Endothelial cell of umbilical vein (primary cell): ENCODE measurements around the gene TMPRSS15. TPM values are rescaled to one million over a fixed set of nuclear protein-coding genes. Genes with fewer than 3 reads are reported as not detected.

Experiments used
- BruUV-seq: library from RNA; stranded (reverse); fragments of 400-500 nt; replicated peaks from 2 replicates; lab custom pipeline; 2021; lab: Mats Ljungman, UMichigan
- CTCF ChIA-PET: fragments of 300-600, 350-600 bp; sonication (Branson Sonifier 250); formaldehyde crosslinking; loops from one replicate; lab custom pipeline; 2021; ENCODE audit warnings: antibody characterized with exemption, inconsistent platforms; lab: Charles Lee
- POLR2A ChIA-PET: fragments of 300-600, 350-600 bp; sonication (Branson Sonifier 250); formaldehyde crosslinking; loops from one replicate; lab custom pipeline; 2021; ENCODE audit warnings: antibody characterized with exemption, inconsistent platforms; lab: Charles Lee
- DNase-seq: peaks from one replicate; pipeline ENCODE4 v3.0.0-alpha.2; 2011; ENCODE audit warnings: low read depth, low spot score
- FAIRE-seq: peaks from 2 replicates; lab custom pipeline; 2011; peaks lifted over from hg19 to GRCh38; lab: Jason Lieb, UNC
- H2AFZ ChIP-seq: 2 replicates; pipeline ENCODE4 v1.6.0; 2012; ENCODE audit warnings: low read depth, low read length, control low read depth, inconsistent platforms
- H3K27ac ChIP-seq: 2 replicates; pipeline ENCODE4 v1.5.1; 2011; ENCODE audit warnings: low read depth, mild to moderate bottlenecking, control low read depth, low read length, moderate library complexity; ENCODE audit not compliant: insufficient read depth
- H3K27me3 ChIP-seq, 2 experiments: 2 replicates each; pipeline versions ENCODE4 v1.6.0 to v1.6.1; 2011; ENCODE audit warnings: low read length in 2 of 2, mixed read lengths in 1 of 2; ENCODE audit not compliant: control insufficient read depth in 2 of 2, insufficient read depth in 2 of 2
- H3K36me3 ChIP-seq, 2 experiments: 2 replicates in 1 of 2; 3 replicates in 1 of 2; pipeline ENCODE4 v1.5.1; 2011; ENCODE audit warnings: low read length in 2 of 2, mild to moderate bottlenecking in 1 of 2, moderate library complexity in 1 of 2; ENCODE audit not compliant: control insufficient read depth in 2 of 2, insufficient read depth in 2 of 2; ENCODE audit errors: extremely low read depth in 1 of 2
- H3K4me1 ChIP-seq: 3 replicates; pipeline ENCODE4 v1.5.1; 2011; ENCODE audit warnings: mild to moderate bottlenecking, low read length; ENCODE audit not compliant: control insufficient read depth, insufficient read depth; ENCODE audit errors: extremely low read depth
- H3K4me2 ChIP-seq: 2 replicates; pipeline ENCODE4 v1.6.1; 2011; ENCODE audit warnings: low read length, control low read depth, mixed read lengths; ENCODE audit not compliant: insufficient read depth
- H3K4me3 ChIP-seq, 3 experiments: fragments of 200-600 bp in 1 of 3; sonication (generic), shearing (Covaris generic) in 1 of 3; replicated peaks in 1 of 3; 2 replicates each; pipeline ENCODE4 v1.5.1; 2011 to 2016; ENCODE audit warnings: control low read depth in 3 of 3, low read length in 3 of 3, mild to moderate bottlenecking in 2 of 3, inconsistent platforms in 1 of 3, low read depth in 1 of 3, moderate library complexity in 1 of 3; ENCODE audit not compliant: insufficient read depth in 1 of 3
- H3K79me2 ChIP-seq: 2 replicates; pipeline ENCODE4 v1.6.0; 2012; ENCODE audit warnings: low read length, inconsistent platforms; ENCODE audit not compliant: control insufficient read depth, insufficient read depth
- H3K9ac ChIP-seq: replicated peaks from 2 replicates; pipeline ENCODE3; 2011; ENCODE audit warnings: low read length, control low read depth; ENCODE audit not compliant: insufficient read depth; ENCODE audit errors: extremely low read depth
- H3K9me1 ChIP-seq: replicated peaks from 3 replicates; pipeline ENCODE4 v1.6.0; 2011; ENCODE audit warnings: mild to moderate bottlenecking, low read length; ENCODE audit not compliant: control insufficient read depth, insufficient read depth; ENCODE audit errors: extremely low read depth
- H3K9me3 ChIP-seq: replicated peaks from 2 replicates; pipeline ENCODE4 v1.5.1; 2012; ENCODE audit warnings: low read length, inconsistent platforms; ENCODE audit not compliant: control insufficient read depth, insufficient read depth
- H4K20me1 ChIP-seq: replicated peaks from 2 replicates; pipeline ENCODE3; 2011; ENCODE audit warnings: mild to moderate bottlenecking, low read length; ENCODE audit not compliant: control insufficient read depth, insufficient read depth; ENCODE audit errors: extremely low read depth
- FOS ChIP-seq: IDR thresholded peaks from 2 replicates; pipeline ENCODE4 v1.6.1; 2011; ENCODE audit warnings: mild to moderate bottlenecking, low read length, moderate library complexity, borderline replicate concordance; ENCODE audit not compliant: insufficient read depth
- GATA2 ChIP-seq: IDR thresholded peaks from 2 replicates; pipeline ENCODE4 v1.7.0; 2011; ENCODE audit warnings: low read depth, mild to moderate bottlenecking, moderate library complexity, mixed read lengths, low read length; ENCODE audit not compliant: insufficient read length, insufficient read depth
- JUN ChIP-seq: IDR thresholded peaks from 2 replicates; pipeline ENCODE4 v1.6.1; 2011; ENCODE audit warnings: borderline replicate concordance, low read depth; ENCODE audit not compliant: insufficient read length, insufficient read depth
- MYC ChIP-seq: IDR thresholded peaks from one replicate; pipeline ENCODE4 v1.6.1; 2011; ENCODE audit warnings: mild to moderate bottlenecking, low read depth, low read length
- POLR2A ChIP-seq: IDR thresholded peaks from 2 replicates; pipeline ENCODE4 v1.6.1; 2012; ENCODE audit warnings: low read depth, mild to moderate bottlenecking, control low read depth, low read length
- POLR2AphosphoS5 ChIP-seq: IDR thresholded peaks from 2 replicates; pipeline ENCODE4 v1.6.1; 2012; ENCODE audit warnings: low read depth, mild to moderate bottlenecking, control low read depth, low read length, moderate library complexity; ENCODE audit not compliant: insufficient read depth
- dilution Hi-C: fragments of 300-500 bp; cut with MboI; formaldehyde crosslinking; loops from one replicate; pipeline ENCODE4 v1.15.0; 2019; ENCODE audit warnings: low sequenced_read_pairs; ENCODE audit not compliant: extremely low pct_ligation_motif_present
- intact Hi-C: fragments of 100-400 bp; cut with micrococcal nuclease; formaldehyde crosslinking; loops from one replicate; pipeline ENCODE4 v1.10.0; 2022
- polyA plus RNA-seq, 4 experiments: library from polyadenylated mRNA; depleted of rRNA in 3 of 4; stranded (reverse) in 3 of 4; unstranded in 1 of 4; fragments of >200 nt; gene quantifications; 2 replicates each; pipeline versions ENCODE4 v1.2.1 to v1.2.3, GENCODE V29; 2011 to 2012; ENCODE audit warnings: missing spikeins in 1 of 4
- total RNA-seq: library from RNA; stranded (reverse); gene quantifications from 2 replicates; pipeline ENCODE4 v1.2.3, GENCODE V29; 2021
- TF ChIP-seq, protein P1 (sequence below), 2 donors: IDR thresholded peaks; 1 replicate in 1 of 2; 2 replicates in 1 of 2; pipeline ENCODE4 v1.5.1; 2011; ENCODE audit warnings: low read length in 2 of 2, mild to moderate bottlenecking in 2 of 2, moderate library complexity in 2 of 2, control low read depth in 1 of 2, inconsistent platforms in 1 of 2, low read depth in 1 of 2; ENCODE audit not compliant: insufficient read depth in 1 of 2; ENCODE audit errors: extremely low read depth in 1 of 2

Gene TMPRSS15
- total and polyA plus RNA-seq, 2 donors (not counting 3 experiments of a cell fraction or from before 2014, with no cell fraction given) = not detected

DNA sequence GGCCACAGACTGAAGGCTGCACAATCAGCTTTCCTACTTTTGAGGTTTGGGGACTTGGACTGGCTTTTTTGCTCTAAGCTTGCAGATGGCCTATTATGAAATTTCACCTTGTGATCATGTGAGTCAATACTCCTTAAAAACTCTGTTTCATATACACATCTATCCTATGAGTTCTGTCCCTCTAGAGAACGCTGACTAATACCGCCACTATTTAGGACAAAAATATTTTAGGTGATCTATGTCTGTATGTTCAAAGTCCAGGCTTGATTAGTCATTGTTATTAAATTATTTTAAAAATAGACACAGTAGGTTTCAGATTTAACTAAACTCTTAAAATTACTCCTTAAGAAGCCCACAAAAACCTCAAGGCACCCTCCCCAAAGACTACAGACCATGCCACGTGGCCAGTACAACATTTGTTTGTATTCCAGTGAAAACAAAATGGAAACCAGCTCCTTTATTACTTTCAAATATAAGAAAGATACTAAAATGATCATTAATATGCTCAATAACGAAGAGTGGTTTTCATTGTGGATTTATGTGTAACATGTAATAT, 63.1 kb downstream of the TMPRSS15 start:
- CTCF ChIA-PET = no interaction called here

GRCh38 chr21:18335651-18336236, 67.8 kb downstream of the TMPRSS15 start:
- intact Hi-C loops = no loop called here
- ChIA-PET POLR2A (no interaction called here), CTCF (no interaction called here)
- TF ChIP-seq, protein P1, sequence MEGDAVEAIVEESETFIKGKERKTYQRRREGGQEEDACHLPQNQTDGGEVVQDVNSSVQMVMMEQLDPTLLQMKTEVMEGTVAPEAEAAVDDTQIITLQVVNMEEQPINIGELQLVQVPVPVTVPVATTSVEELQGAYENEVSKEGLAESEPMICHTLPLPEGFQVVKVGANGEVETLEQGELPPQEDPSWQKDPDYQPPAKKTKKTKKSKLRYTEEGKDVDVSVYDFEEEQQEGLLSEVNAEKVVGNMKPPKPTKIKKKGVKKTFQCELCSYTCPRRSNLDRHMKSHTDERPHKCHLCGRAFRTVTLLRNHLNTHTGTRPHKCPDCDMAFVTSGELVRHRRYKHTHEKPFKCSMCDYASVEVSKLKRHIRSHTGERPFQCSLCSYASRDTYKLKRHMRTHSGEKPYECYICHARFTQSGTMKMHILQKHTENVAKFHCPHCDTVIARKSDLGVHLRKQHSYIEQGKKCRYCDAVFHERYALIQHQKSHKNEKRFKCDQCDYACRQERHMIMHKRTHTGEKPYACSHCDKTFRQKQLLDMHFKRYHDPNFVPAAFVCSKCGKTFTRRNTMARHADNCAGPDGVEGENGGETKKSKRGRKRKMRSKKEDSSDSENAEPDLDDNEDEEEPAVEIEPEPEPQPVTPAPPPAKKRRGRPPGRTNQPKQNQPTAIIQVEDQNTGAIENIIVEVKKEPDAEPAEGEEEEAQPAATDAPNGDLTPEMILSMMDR (IDR thresholded peaks at IDR 0.05; ENCODE audit: extremely low read depth in 1 of 2, insufficient read depth in 1 of 2, low read depth in 1 of 2, low read length in 2 of 2) = no peak
- TF ChIP-seq POLR2AphosphoS5 (no peak), GATA2 (no peak), FOS (no peak), POLR2A (no peak), JUN (no peak)
- Histone ChIP-seq H3K36me3 (no peaks in the 10 kb centered on the region), H3K79me2 (no peaks in the 10 kb centered on the region), H2AFZ (no peak overlapping the region), H3K9me1 (no peaks in the 10 kb centered on the region), H3K27ac (no peak overlapping the region), H3K4me3 (no peak overlapping the region), H3K4me2 (no peak overlapping the region), H3K9me3 (no peaks in the 10 kb centered on the region), H3K27me3 (no peaks in the 10 kb centered on the region), H3K9ac (no peak overlapping the region), H4K20me1 (no peaks in the 10 kb centered on the region), H3K4me1 (no peaks in the 10 kb centered on the region)
- DNase-seq (no peak), FAIRE-seq (no peak)
- BruUV-seq = no TSS peak
- dilution Hi-C loops = no loop called here

More for the DNA sequence above, 63.1 kb downstream of the TMPRSS15 start:
- Histone ChIP-seq H3K4me1 (no peaks in the 10 kb centered on the region), H3K36me3 (no peaks in the 10 kb centered on the region), H4K20me1 (no peaks in the 10 kb centered on the region), H3K4me2 (no peak overlapping the region), H3K27me3 (no peaks in the 10 kb centered on the region), H3K9me3 (no peaks in the 10 kb centered on the region), H3K4me3 (no peak overlapping the region), H2AFZ (no peak overlapping the region), H3K9ac (no peak overlapping the region), H3K9me1 (no peaks in the 10 kb centered on the region), H3K79me2 (no peaks in the 10 kb centered on the region), H3K27ac (no peak overlapping the region)
- DNase-seq = no peak
- intact Hi-C loops = no loop called here
- FAIRE-seq = no peak
- TF ChIP-seq POLR2A = no peak
- no peak for TF ChIP-seq MYC
- no peak for TF ChIP-seq GATA2
- TF ChIP-seq POLR2AphosphoS5 = no peak
- no peak for TF ChIP-seq FOS
- POLR2A ChIA-PET = no interaction called here
- no TSS peak for BruUV-seq
- dilution Hi-C loops = no loop called here
